RWPE2 (cell line): ENCODE data around the gene MORN5.
A peak's percentile ranks its signal among the peaks of the same experiment; 100 is the strongest.

ENCODE experiments used
- ATAC-seq: fragments of 200-7000 bp; cut with Tn5 transposase; 3 replicates; pipeline ENCODE4 v1.9.1; 2021; ENCODE audit warnings: low read depth
- DNase-seq: peaks from one replicate; pipeline ENCODE4 v3.0.0-alpha.2; 2020; ENCODE audit warnings: low spot score
- H3K27ac ChIP-seq: fragments of 450-650 bp; 2 replicates; pipeline ENCODE4 v1.5.1; 2017; ENCODE audit warnings: mild to moderate bottlenecking; ENCODE audit not compliant: poor library complexity, severe bottlenecking
- H3K27me3 ChIP-seq: fragments of 250-450 bp; sonication (Bioruptor Pico); 2 replicates; pipeline ENCODE4 v1.5.1; 2021; ENCODE audit warnings: mild to moderate bottlenecking, moderate library complexity; ENCODE audit not compliant: insufficient read depth, poor library complexity, severe bottlenecking
- H3K36me3 ChIP-seq: fragments of 250-450 bp; sonication (Bioruptor Pico); 2 replicates; pipeline ENCODE4 v1.5.1; 2020; ENCODE audit warnings: low read depth, mild to moderate bottlenecking, moderate library complexity
- H3K4me1 ChIP-seq: fragments of 250-450 bp; sonication (Bioruptor Pico); 2 replicates; pipeline ENCODE4 v1.5.1; 2021; ENCODE audit warnings: mild to moderate bottlenecking, moderate library complexity; ENCODE audit not compliant: insufficient read depth, poor library complexity, severe bottlenecking
- H3K4me3 ChIP-seq: fragments of 250-450 bp; sonication (Bioruptor Pico); 2 replicates; pipeline ENCODE4 v1.5.1; 2021; ENCODE audit warnings: mild to moderate bottlenecking, moderate library complexity; ENCODE audit not compliant: severe bottlenecking
- H3K9me3 ChIP-seq: fragments of 250-450 bp; sonication (Bioruptor Pico); 2 replicates; pipeline ENCODE4 v1.5.1; 2021; ENCODE audit warnings: mild to moderate bottlenecking, moderate library complexity; ENCODE audit not compliant: severe bottlenecking
- CTCF ChIP-seq: fragments of 450-650 bp; IDR thresholded peaks from one replicate; pipeline ENCODE4 v1.5.1; 2017; ENCODE audit warnings: mild to moderate bottlenecking, moderate library complexity; ENCODE audit not compliant: poor library complexity, severe bottlenecking

MORN5 gene

DNA sequence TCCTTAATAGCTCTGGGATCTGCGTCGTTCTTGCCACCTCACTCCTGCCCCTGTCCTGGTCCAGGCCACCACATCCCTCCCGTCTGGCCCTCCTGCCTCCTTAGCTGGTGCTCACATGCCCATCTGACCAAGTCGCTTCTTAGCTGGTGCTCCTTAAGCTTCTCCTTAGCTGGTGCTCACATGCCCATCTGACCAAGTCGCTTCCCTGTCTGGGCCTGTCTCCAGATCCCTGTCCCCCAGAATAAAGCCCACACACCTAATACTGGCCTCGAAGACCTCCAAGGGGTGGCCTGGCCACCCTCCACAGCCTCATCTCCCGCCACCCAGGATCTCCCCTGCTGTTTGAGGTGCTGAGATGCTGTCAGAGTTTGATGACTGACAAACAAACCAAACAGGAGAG is 35.2 kb upstream of the MORN5 start:
- H3K9me3 ChIP-seq = no peaks in the 10 kb centered on the region

GRCh38 chr9:122125158-122125508 is 34.6 kb upstream of the MORN5 start:
- Histone ChIP-seq H3K4me1 (peaks cover 11% of the 10 kb centered on the region), H3K27me3 (no peaks in the 10 kb centered on the region), H3K27ac (peak overlapping the region; percentile 50), H3K36me3 (no peaks in the 10 kb centered on the region), H3K4me3 (no peak overlapping the region), H3K9me3 (no peaks in the 10 kb centered on the region)
- TF ChIP-seq CTCF = peak; percentile 95
- DNase-seq = no peak
- peak; percentile 79 for ATAC-seq

More for the DNA sequence above, 35.2 kb upstream of the MORN5 start:
- Histone ChIP-seq H3K36me3 (no peaks in the 10 kb centered on the region), H3K4me3 (no peak overlapping the region), H3K27me3 (no peaks in the 10 kb centered on the region), H3K27ac (no peak overlapping the region), H3K4me1 (peaks cover 11% of the 10 kb centered on the region)
- TF ChIP-seq CTCF = no peak
- DNase-seq (no peak), ATAC-seq (no peak)

DNA sequence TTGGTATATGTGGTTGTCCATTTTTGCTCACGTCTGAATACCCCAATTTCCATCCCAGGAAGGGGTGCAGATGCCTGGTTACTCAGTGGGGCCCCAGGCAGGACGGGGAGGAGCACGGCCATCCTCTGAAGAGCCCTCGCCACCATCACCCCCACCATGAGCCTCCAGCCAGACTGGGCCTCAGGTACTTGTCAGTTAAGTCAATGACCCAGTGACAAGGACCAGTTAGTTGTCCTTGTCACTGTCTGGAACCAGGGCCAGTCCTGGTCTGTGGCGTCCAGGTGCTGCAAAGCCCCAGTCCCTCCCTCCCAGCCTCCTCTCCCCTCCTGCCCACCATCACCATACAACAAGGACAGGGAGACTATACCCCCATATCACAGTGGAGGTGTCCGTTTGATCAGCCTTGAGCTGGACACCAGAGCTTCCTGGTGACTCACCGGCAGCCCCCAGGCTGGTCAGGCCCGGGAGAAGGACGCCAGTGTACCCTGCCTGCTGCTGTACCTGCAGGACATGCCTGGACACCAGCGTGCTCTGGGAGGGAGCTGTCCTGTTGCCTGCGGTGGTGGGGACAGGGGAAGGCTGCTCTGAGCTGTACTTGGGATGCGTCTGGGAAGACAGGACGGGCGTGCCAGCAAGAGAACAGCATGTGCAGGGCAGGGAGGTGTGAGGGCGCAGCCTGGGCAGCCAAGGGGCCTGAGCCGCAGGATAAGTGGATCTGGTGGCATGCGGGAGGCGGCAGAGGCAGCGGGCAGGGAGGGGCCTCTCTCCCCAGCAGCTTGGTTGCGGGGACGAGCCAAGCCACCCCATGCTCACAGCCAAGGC is 34.0 kb upstream of the MORN5 start:
- peak; percentile 78 for TF ChIP-seq CTCF
- H3K36me3 ChIP-seq = no peaks in the 10 kb centered on the region
- H3K4me1 ChIP-seq = peaks cover 11% of the 10 kb centered on the region
- H3K9me3 ChIP-seq = no peaks in the 10 kb centered on the region
- H3K27ac ChIP-seq = peak overlapping the region; percentile 50
- no peaks in the 10 kb centered on the region for H3K27me3 ChIP-seq
- H3K4me3 ChIP-seq = no peak overlapping the region
- ATAC-seq (peak; percentile 58), DNase-seq (no peak)

DNA sequence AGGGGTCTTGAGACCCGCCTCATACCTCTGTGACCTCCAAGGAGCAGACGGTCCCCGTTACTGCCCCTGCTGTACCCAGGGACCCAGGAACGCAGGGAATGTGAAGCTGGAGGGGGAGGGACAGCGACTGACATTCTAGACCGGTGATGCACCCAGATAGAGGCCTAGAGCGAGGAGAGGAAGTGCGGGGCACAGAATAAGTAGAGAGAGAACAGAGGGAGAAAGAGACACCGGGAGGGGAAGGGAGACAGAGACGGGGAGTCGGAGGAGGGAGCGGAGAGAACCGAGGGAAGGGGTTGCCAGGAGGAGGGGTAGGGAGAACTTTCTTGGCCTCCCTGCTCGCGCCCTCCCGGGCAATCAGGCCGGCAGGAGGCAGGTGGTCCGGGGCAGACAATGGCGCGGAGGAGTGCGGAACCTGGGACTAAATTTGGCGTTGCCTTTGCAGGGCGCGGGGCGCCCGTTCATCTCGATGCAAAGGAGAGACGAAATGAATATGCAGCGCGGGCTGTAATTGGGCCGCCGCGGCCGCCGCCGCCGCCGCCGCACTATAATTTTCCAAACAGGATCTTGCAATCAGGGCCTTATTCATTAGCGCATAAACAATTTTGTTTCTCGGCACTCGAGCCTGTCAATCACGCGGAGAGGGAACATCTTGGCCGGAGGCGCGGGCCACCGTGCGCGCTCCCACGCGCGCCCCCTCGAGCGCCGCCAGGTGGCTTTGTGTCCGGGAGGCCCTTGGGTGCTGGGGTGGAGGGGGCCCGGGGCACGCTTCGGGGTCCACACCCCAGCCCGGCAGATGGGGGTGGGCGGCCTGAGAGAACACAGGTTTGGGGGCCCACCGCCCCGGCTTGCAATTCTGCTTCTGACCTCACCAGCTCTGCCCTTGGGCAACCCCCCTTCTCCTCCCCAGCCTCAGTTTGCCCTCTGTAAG is 33.1 kb upstream of the MORN5 start:
- H3K27me3 ChIP-seq = no peaks in the 10 kb centered on the region
- no peaks in the 10 kb centered on the region for H3K36me3 ChIP-seq
- H3K9me3 ChIP-seq = no peaks in the 10 kb centered on the region
- DNase-seq = no peak
- no peak overlapping the region for H3K4me3 ChIP-seq
- H3K27ac ChIP-seq = peak overlapping the region; percentile 50
- no peak for TF ChIP-seq CTCF
- ATAC-seq = peak; percentile 54
- H3K4me1 ChIP-seq = peaks cover 11% of the 10 kb centered on the region
